CD14-positive monocyte (primary cell): Measurements from ENCODE around the gene NLRP3. TPM values are rescaled to one million over a fixed set of nuclear protein-coding genes. Genes with fewer than 3 reads are reported as not detected.

ENCODE experiments used
- DNase-seq, 3 donors: peaks; one replicate each; pipeline ENCODE4 v3.0.0-alpha.2; 2011 to 2022
- H2AFZ ChIP-seq: 2 replicates; pipeline ENCODE4 v1.6.0; 2012; ENCODE audit warnings: mild to moderate bottlenecking, low read depth, low read length, inconsistent platforms; ENCODE audit not compliant: insufficient read depth, poor library complexity, severe bottlenecking
- H3K27ac ChIP-seq, 2 donors: 1 replicate in 1 of 2; 2 replicates in 1 of 2; pipeline ENCODE4 v1.5.1; 2012 to 2013; ENCODE audit warnings: low read length in 2 of 2, control low read depth in 1 of 2, inconsistent platforms in 1 of 2, low read depth in 1 of 2, mild to moderate bottlenecking in 1 of 2
- H3K27me3 ChIP-seq, 2 donors: one replicate each; pipeline versions ENCODE4 v1.6.0 to v1.6.1; 2011 to 2013; ENCODE audit warnings: low read length in 2 of 2; ENCODE audit not compliant: control insufficient read depth in 2 of 2, insufficient read depth in 2 of 2
- H3K36me3 ChIP-seq, 2 donors: replicated peaks in 1 of 2; 1 replicate in 1 of 2; 2 replicates in 1 of 2; pipeline versions ENCODE4 v1.5.1 to v1.6.1; 2012 to 2013; ENCODE audit warnings: low read length in 2 of 2, control low read depth in 1 of 2, inconsistent platforms in 1 of 2, mild to moderate bottlenecking in 1 of 2; ENCODE audit not compliant: insufficient read depth in 2 of 2, control insufficient read depth in 1 of 2
- H3K4me1 ChIP-seq, 2 donors: 1 replicate in 1 of 2; 2 replicates in 1 of 2; pipeline versions ENCODE4 v1.5.1 to v1.6.1; 2012 to 2013; ENCODE audit warnings: low read length in 2 of 2, control low read depth in 1 of 2, inconsistent platforms in 1 of 2, mild to moderate bottlenecking in 1 of 2, moderate library complexity in 1 of 2; ENCODE audit not compliant: insufficient read depth in 2 of 2, control insufficient read depth in 1 of 2
- H3K4me2 ChIP-seq: replicated peaks from 2 replicates; pipeline ENCODE3; 2012; ENCODE audit warnings: low read length, moderate library complexity, mild to moderate bottlenecking; ENCODE audit not compliant: poor library complexity, severe bottlenecking; ENCODE audit errors: extremely low read depth
- H3K4me3 ChIP-seq, 3 experiments: fragments of 200-600 bp in 1 of 3; sonication (generic) in 1 of 3; replicated peaks in 1 of 3; 1 replicate in 2 of 3; 2 replicates in 1 of 3; pipeline ENCODE4 v1.5.1; 2011 to 2013; ENCODE audit warnings: low read length in 3 of 3, mild to moderate bottlenecking in 3 of 3, control low read depth in 2 of 3, low read depth in 2 of 3, inconsistent platforms in 1 of 3, moderate library complexity in 1 of 3
- H3K79me2 ChIP-seq: 2 replicates; pipeline ENCODE4 v1.6.0; 2012; ENCODE audit warnings: mild to moderate bottlenecking, control low read depth, inconsistent platforms, low read length, moderate library complexity; ENCODE audit not compliant: insufficient read depth
- H3K9ac ChIP-seq: 2 replicates; pipeline ENCODE4 v1.6.0; 2017; ENCODE audit warnings: low read length, mild to moderate bottlenecking; ENCODE audit not compliant: insufficient read depth, poor library complexity, severe bottlenecking
- H3K9me3 ChIP-seq, 2 donors: replicated peaks in 1 of 2; 1 replicate in 1 of 2; 2 replicates in 1 of 2; pipeline versions ENCODE4 v1.5.1 to v1.6.1; 2012 to 2013; ENCODE audit warnings: low read length in 2 of 2, control low read depth in 1 of 2; ENCODE audit not compliant: control insufficient read depth in 1 of 2, insufficient read depth in 1 of 2
- H4K20me1 ChIP-seq: 2 replicates; pipeline ENCODE4 v1.6.0; 2012; ENCODE audit warnings: mild to moderate bottlenecking, low read length, control low read depth, moderate library complexity; ENCODE audit not compliant: insufficient read depth
- H3K27ac Mint-ChIP-seq, 7 donors: one replicate each; pipeline ENCODE4 v1.8.0; 2020; ENCODE audit warnings: mild to moderate bottlenecking in 7 of 7, mixed read lengths in 7 of 7, moderate library complexity in 6 of 7, inconsistent platforms in 2 of 7
- H3K27me3 Mint-ChIP-seq, 3 donors: one replicate each; pipeline ENCODE4 v1.8.0; 2021 to 2022; ENCODE audit warnings: low read depth in 3 of 3, mild to moderate bottlenecking in 3 of 3, mixed read lengths in 3 of 3, moderate library complexity in 3 of 3, inconsistent platforms in 1 of 3
- H3K36me3 Mint-ChIP-seq, 2 donors: one replicate each; pipeline ENCODE4 v1.8.0; 2020; ENCODE audit warnings: mixed read lengths in 2 of 2, inconsistent platforms in 1 of 2, mild to moderate bottlenecking in 1 of 2
- H3K4me1 Mint-ChIP-seq: one replicate; pipeline ENCODE4 v1.8.0; 2020; ENCODE audit warnings: mild to moderate bottlenecking, mixed read lengths
- H3K4me3 Mint-ChIP-seq, 2 donors: one replicate each; pipeline ENCODE4 v1.8.0; 2020; ENCODE audit warnings: mild to moderate bottlenecking in 2 of 2, mixed read lengths in 2 of 2, moderate library complexity in 1 of 2
- H3K9me3 Mint-ChIP-seq, 7 donors: one replicate each; pipeline ENCODE4 v1.8.0; 2020 to 2022; ENCODE audit warnings: mixed read lengths in 7 of 7, mild to moderate bottlenecking in 6 of 7, moderate library complexity in 6 of 7, inconsistent platforms in 2 of 7
- WGBS: methylation state at CpG from one replicate; pipeline ENCODE4 v1.1.5; 2013; ENCODE audit warnings: missing lambda C conversion rate; ENCODE audit not compliant: insufficient coverage; 5-methylcytosine and 5-hydroxymethylcytosine counted together
- intact Hi-C, 2 donors: fragments of 100-400 bp; cut with micrococcal nuclease; formaldehyde crosslinking; loops; one replicate each; pipeline versions ENCODE4 v1.15.0 to v1.15.1; 2023
- polyA plus RNA-seq, 3 donors: library from polyadenylated mRNA; depleted of rRNA in 1 of 3; unstranded in 2 of 3; stranded (reverse) in 1 of 3; fragments of 300-500 nt in 2 of 3; fragments of >200 nt in 1 of 3; fragmentation: Illumina TruSeq in 2 of 3; gene quantifications; 1 replicate in 2 of 3; 2 replicates in 1 of 3; pipeline ENCODE4 v1.2.3, GENCODE V29; 2012 to 2021
- TF ChIP-seq, protein P1 (sequence below): fragments of 200-600 bp; IDR thresholded peaks from one replicate; pipeline ENCODE4 v1.8.0; 2022; ENCODE audit warnings: antibody characterized with exemption, mild to moderate bottlenecking

NLRP3 gene
- polyA plus RNA-seq, 3 donors, result 56.2 to 400 (median 61.9) TPM

DNA sequence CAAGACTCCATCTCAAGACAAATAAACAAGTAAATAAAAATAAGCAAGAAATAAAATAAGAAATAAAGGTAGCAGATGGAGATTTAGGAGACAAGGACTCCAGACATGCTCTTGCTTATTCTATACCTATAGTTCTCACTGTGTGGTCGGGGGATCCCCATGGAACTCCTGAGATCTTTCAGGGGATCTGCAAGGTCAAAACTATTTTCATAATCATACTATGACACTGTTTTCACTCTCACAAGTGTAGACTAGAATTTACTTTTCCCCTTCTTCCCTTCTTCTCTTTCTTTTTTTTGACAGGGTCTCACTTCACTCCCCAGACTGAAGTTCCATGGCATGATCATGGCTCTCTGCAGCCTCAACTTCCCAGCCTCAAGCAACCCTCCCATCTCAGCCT, 29.8 kb upstream of the NLRP3 start:
- H3K79me2 ChIP-seq, result peaks cover 4% of the 10 kb centered on the region
- H3K27ac ChIP-seq, result peak overlapping the region in 1 of 2 donors; percentile 25
- peaks cover 0 to 13% (median 0%) of the 10 kb centered on the region in 7 donors for H3K9me3 Mint-ChIP-seq
- peaks cover 41 to 46% of the 10 kb centered on the region in 2 donors for H3K4me1 ChIP-seq
- TF ChIP-seq, protein P1, sequence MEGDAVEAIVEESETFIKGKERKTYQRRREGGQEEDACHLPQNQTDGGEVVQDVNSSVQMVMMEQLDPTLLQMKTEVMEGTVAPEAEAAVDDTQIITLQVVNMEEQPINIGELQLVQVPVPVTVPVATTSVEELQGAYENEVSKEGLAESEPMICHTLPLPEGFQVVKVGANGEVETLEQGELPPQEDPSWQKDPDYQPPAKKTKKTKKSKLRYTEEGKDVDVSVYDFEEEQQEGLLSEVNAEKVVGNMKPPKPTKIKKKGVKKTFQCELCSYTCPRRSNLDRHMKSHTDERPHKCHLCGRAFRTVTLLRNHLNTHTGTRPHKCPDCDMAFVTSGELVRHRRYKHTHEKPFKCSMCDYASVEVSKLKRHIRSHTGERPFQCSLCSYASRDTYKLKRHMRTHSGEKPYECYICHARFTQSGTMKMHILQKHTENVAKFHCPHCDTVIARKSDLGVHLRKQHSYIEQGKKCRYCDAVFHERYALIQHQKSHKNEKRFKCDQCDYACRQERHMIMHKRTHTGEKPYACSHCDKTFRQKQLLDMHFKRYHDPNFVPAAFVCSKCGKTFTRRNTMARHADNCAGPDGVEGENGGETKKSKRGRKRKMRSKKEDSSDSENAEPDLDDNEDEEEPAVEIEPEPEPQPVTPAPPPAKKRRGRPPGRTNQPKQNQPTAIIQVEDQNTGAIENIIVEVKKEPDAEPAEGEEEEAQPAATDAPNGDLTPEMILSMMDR, result no peak
- H3K9me3 ChIP-seq, result no peaks in the 10 kb centered on the region
- H3K27me3 Mint-ChIP-seq, result peaks cover 0 to 9% (median 0%) of the 10 kb centered on the region in 3 donors
- H3K36me3 ChIP-seq, result no peaks in the 10 kb centered on the region
- H3K27ac Mint-ChIP-seq, result peak overlapping the region; percentile 50 to 88 (median 79)
- no peak overlapping the region for H3K9ac ChIP-seq
- H3K36me3 Mint-ChIP-seq, result peaks cover 0 to 4% of the 10 kb centered on the region in 2 donors
- H2AFZ ChIP-seq, result no peak overlapping the region
- no peak for DNase-seq
- no peak overlapping the region for H3K4me2 ChIP-seq
- no peaks in the 10 kb centered on the region for H3K27me3 ChIP-seq
- H3K4me3 ChIP-seq, result no peak overlapping the region
- intact Hi-C loops, result loop anchor here (5.0 kb wide), 1 partner anchor 36 kb away; no protein-coding TSS in a partner anchor
- H4K20me1 ChIP-seq, result no peaks in the 10 kb centered on the region
- H3K4me1 Mint-ChIP-seq, result peaks cover 51% of the 10 kb centered on the region
- 100% methylated on average over 1 of the region's 1 CpG for WGBS
- no peak overlapping the region for H3K4me3 Mint-ChIP-seq

- H3K4me1 ChIP-seq, result peaks cover 46 to 51% of the 10 kb centered on the region in 2 donors
- 58% methylated on average over 2 of the region's 3 CpGs for WGBS
- no peaks in the 10 kb centered on the region for H3K27me3 ChIP-seq
- no peaks in the 10 kb centered on the region for H3K36me3 ChIP-seq
- peaks cover 0 to 13% (median 0%) of the 10 kb centered on the region in 7 donors for H3K9me3 Mint-ChIP-seq
- H3K36me3 Mint-ChIP-seq, result peaks cover 0 to 4% of the 10 kb centered on the region in 2 donors
- H3K4me2 ChIP-seq, result peak overlapping the region; percentile 18
- H3K27ac Mint-ChIP-seq, result peak overlapping the region; percentile 59 to 88 (median 82)
- H3K4me3 ChIP-seq, result no peak overlapping the region
- peaks cover 54% of the 10 kb centered on the region for H3K4me1 Mint-ChIP-seq
- H4K20me1 ChIP-seq, result no peaks in the 10 kb centered on the region
- no peaks in the 10 kb centered on the region for H3K9me3 ChIP-seq
- H3K27ac ChIP-seq, result peak overlapping the region in 1 of 2 donors; percentile 25
- H2AFZ ChIP-seq, result no peak overlapping the region
- peak overlapping the region in 1 of 2 donors; percentile 54 for H3K4me3 Mint-ChIP-seq
- TF ChIP-seq, protein P1, result no peak
- intact Hi-C loops, result loop anchor here (5.0 kb wide), 1 partner anchor 36 kb away; no protein-coding TSS in a partner anchor
- H3K27me3 Mint-ChIP-seq, result peaks cover 0 to 9% (median 0%) of the 10 kb centered on the region in 3 donors
- H3K9ac ChIP-seq, result no peak overlapping the region
- DNase-seq, result peak; percentile 46 to 74 (median 73)
- peaks cover 7% of the 10 kb centered on the region for H3K79me2 ChIP-seq
Observed at GRCh38 chr1:247386687-247387086, 29.3 kb upstream of the NLRP3 start.
